ENCODE data around the gene LGALSL. TPM values are rescaled to one million over a fixed set of nuclear protein-coding genes. Genes with fewer than 3 reads are reported as not detected.

LGALSL gene
- total and polyA plus RNA-seq, 4 experiments from 2014 or later = 0.26 to 0.63 (median 0.29) TPM; not detected in 1

GRCh38 chr2:64424416-64424987, 29.5 kb upstream of the LGALSL start:
- POLR2A ChIA-PET (ENCODE audit: partially characterized antibody) = no interaction called here
- Mint-ChIP-seq H3K27ac (no peak overlapping the region), H3K4me3 (no peak overlapping the region), H3K36me3 (no peaks in the 10 kb centered on the region), H3K27me3 (peaks cover under 1 to 4% of the 10 kb centered on the region in 2 donors), H3K9me3 (no peaks in the 10 kb centered on the region), H3K4me1 (no peaks in the 10 kb centered on the region)
- Histone ChIP-seq H3K36me3 (ENCODE audit: insufficient read depth, low read length) (no peaks in the 10 kb centered on the region), H3K27ac (ENCODE audit: low read depth, low read length) (no peak overlapping the region), H3K9me3 (ENCODE audit: control insufficient read depth in 1 of 2, low read length in 2 of 2) (no peaks in the 10 kb centered on the region), H3K4me3 (ENCODE audit: low read length in 2 of 2) (no peak overlapping the region), H3K27me3 (ENCODE audit: insufficient read depth, low read length) (no peaks in the 10 kb centered on the region), H3K4me1 (ENCODE audit: insufficient read depth, low read length) (no peaks in the 10 kb centered on the region)
- DNase-seq = no peak
- CTCF ChIA-PET (ENCODE audit: partially characterized antibody) = interaction anchor here (1.1 kb wide), 1 partner anchor 11 kb away, joined by 4 read pairs; no protein-coding TSS in a partner anchor
- intact Hi-C loops (cut with micrococcal nuclease) = no loop called here

- CTCF ChIA-PET (ENCODE audit: partially characterized antibody) = no interaction called here
- Histone ChIP-seq H3K27ac (ENCODE audit: low read depth, low read length) (no peak overlapping the region), H3K36me3 (ENCODE audit: insufficient read depth, low read length) (no peaks in the 10 kb centered on the region), H3K9me3 (ENCODE audit: control insufficient read depth in 1 of 2, low read length in 2 of 2) (no peaks in the 10 kb centered on the region), H3K27me3 (ENCODE audit: insufficient read depth, low read length) (no peaks in the 10 kb centered on the region), H3K4me3 (ENCODE audit: low read length in 2 of 2) (no peak overlapping the region), H3K4me1 (ENCODE audit: insufficient read depth, low read length) (no peaks in the 10 kb centered on the region)
- Mint-ChIP-seq H3K36me3 (no peaks in the 10 kb centered on the region), H3K4me1 (no peaks in the 10 kb centered on the region), H3K4me3 (no peak overlapping the region), H3K27ac (no peak overlapping the region), H3K27me3 (peaks cover 3 to 4% of the 10 kb centered on the region in 2 donors), H3K9me3 (peaks cover 0 to 3% (median 0%) of the 10 kb centered on the region in 8 donors)
- no peak for DNase-seq
- intact Hi-C loops (cut with micrococcal nuclease) = no loop called here
- POLR2A ChIA-PET (ENCODE audit: partially characterized antibody) = no interaction called here
These were observed 27.6 kb upstream of the LGALSL start for GRCh38 chr2:64426183-64426952.

- ChIA-PET CTCF (ENCODE audit: partially characterized antibody) (no interaction called here), POLR2A (ENCODE audit: partially characterized antibody) (no interaction called here)
- Histone ChIP-seq H3K9me3 (ENCODE audit: control insufficient read depth in 1 of 2, low read length in 2 of 2) (no peaks in the 10 kb centered on the region), H3K27ac (ENCODE audit: low read depth, low read length) (no peak overlapping the region), H3K4me1 (ENCODE audit: insufficient read depth, low read length) (no peaks in the 10 kb centered on the region), H3K4me3 (ENCODE audit: low read length in 2 of 2) (no peak overlapping the region), H3K27me3 (ENCODE audit: insufficient read depth, low read length) (peaks cover 3% of the 10 kb centered on the region), H3K36me3 (ENCODE audit: insufficient read depth, low read length) (no peaks in the 10 kb centered on the region)
- peaks cover 0 to 4% of the 10 kb centered on the region in 2 donors for H3K36me3 Mint-ChIP-seq
- H3K27ac Mint-ChIP-seq = peak overlapping the region in 1 of 7 donors; percentile 5
- peaks cover 13 to 28% of the 10 kb centered on the region in 2 donors for H3K27me3 Mint-ChIP-seq
- intact Hi-C loops (cut with micrococcal nuclease) = no loop called here
- no peaks in the 10 kb centered on the region for H3K4me1 Mint-ChIP-seq
- DNase-seq = no peak
- no peak overlapping the region for H3K4me3 Mint-ChIP-seq
- peaks cover 0 to 4% (median 0%) of the 10 kb centered on the region in 8 donors for H3K9me3 Mint-ChIP-seq
These were observed 19.8 kb upstream of the LGALSL start for GRCh38 chr2:64434039-64434657.

DNA sequence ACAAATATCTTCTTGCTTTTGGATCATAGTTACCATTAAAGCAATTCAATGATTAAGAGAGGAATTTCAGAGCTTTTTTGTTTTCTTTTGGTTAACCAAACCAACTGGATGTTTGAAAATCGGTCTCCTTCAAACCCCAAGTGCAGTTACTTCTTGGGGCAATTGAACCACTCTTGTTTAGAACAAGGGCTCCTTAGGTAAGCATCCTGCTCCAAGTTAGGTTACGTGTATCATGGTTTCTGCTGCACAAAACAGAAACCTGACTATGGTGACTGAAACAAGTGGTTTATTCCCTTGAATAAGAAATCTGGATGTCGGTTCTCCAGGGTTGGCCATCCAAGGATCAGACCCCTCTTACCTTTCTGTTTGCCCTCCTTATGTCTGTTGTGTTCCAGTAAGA, 16.1 kb upstream of the LGALSL start:
- no peak for DNase-seq
- ChIA-PET POLR2A (ENCODE audit: partially characterized antibody) (no interaction called here), CTCF (ENCODE audit: partially characterized antibody) (no interaction called here)
- Mint-ChIP-seq H3K36me3 (peaks cover 0 to 8% of the 10 kb centered on the region in 2 donors), H3K4me1 (no peaks in the 10 kb centered on the region), H3K27ac (no peak overlapping the region), H3K9me3 (peaks cover 0 to 4% (median 0%) of the 10 kb centered on the region in 8 donors), H3K4me3 (no peak overlapping the region), H3K27me3 (peaks cover 21 to 43% of the 10 kb centered on the region in 2 donors)
- no peaks in the 10 kb centered on the region for H3K4me1 ChIP-seq (ENCODE audit: insufficient read depth, low read length)
- H3K9me3 ChIP-seq (ENCODE audit: control insufficient read depth in 1 of 2, low read length in 2 of 2) = no peaks in the 10 kb centered on the region
- intact Hi-C loops (cut with micrococcal nuclease) = no loop called here
- H3K27me3 ChIP-seq (ENCODE audit: insufficient read depth, low read length) = peaks cover 3% of the 10 kb centered on the region
- no peaks in the 10 kb centered on the region for H3K36me3 ChIP-seq (ENCODE audit: insufficient read depth, low read length)
- no peak overlapping the region for H3K4me3 ChIP-seq (ENCODE audit: low read length in 2 of 2)
- H3K27ac ChIP-seq (ENCODE audit: low read depth, low read length) = no peak overlapping the region

DNA sequence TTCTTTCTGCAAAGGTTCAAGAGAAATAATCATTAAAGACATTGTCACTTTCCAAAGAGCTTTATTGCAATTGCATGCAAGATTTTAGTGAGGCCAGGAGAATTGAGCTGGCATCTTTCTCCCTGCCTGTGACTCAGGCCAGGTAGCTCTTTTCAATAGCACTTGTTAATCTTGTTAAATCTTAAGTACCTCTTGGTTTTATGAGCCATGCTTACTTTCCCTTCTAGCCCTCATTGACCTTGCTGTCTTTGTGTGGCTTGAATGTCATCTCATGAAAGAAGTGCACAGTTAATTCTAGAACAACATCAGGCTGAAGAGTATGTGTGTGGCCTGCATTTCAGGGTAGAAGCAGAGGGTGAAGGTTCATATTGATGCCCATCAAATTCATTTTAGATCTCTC, 14.8 kb upstream of the LGALSL start:
- Histone ChIP-seq H3K36me3 (ENCODE audit: insufficient read depth, low read length) (no peaks in the 10 kb centered on the region), H3K27me3 (ENCODE audit: insufficient read depth, low read length) (no peaks in the 10 kb centered on the region), H3K27ac (ENCODE audit: low read depth, low read length) (no peak overlapping the region), H3K4me1 (ENCODE audit: insufficient read depth, low read length) (no peaks in the 10 kb centered on the region), H3K4me3 (ENCODE audit: low read length in 2 of 2) (no peak overlapping the region), H3K9me3 (ENCODE audit: control insufficient read depth in 1 of 2, low read length in 2 of 2) (no peaks in the 10 kb centered on the region)
- peaks cover 20 to 45% of the 10 kb centered on the region in 2 donors for H3K27me3 Mint-ChIP-seq
- no peaks in the 10 kb centered on the region for H3K9me3 Mint-ChIP-seq
- no peak overlapping the region for H3K4me3 Mint-ChIP-seq
- H3K4me1 Mint-ChIP-seq = no peaks in the 10 kb centered on the region
- CTCF ChIA-PET (ENCODE audit: partially characterized antibody) = no interaction called here
- H3K27ac Mint-ChIP-seq = no peak overlapping the region
- no peak for DNase-seq
- POLR2A ChIA-PET (ENCODE audit: partially characterized antibody) = no interaction called here
- H3K36me3 Mint-ChIP-seq = peaks cover 0 to 5% of the 10 kb centered on the region in 2 donors
- intact Hi-C loops (cut with micrococcal nuclease) = no loop called here

DNA sequence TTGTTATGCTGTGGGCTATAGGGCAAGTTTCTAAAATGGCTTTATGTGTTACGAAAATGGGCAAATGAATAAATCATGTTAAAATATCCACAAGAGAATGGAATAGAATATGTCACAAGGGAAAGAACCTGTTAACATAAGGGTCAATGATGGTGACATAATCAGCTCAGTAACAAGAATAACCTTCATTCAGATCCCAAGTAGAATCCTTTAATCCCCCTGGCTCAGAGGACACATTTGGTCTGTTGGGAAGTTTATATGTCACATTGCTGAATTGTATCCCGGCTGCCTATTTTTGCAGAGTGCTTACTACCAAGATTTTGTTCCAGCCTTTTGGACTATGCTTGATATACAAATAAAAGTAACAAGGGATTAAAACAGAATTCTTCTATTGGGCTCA, 13.1 kb upstream of the LGALSL start:
- H3K36me3 ChIP-seq (ENCODE audit: insufficient read depth, low read length) = no peaks in the 10 kb centered on the region
- H3K9me3 ChIP-seq (ENCODE audit: control insufficient read depth in 1 of 2, low read length in 2 of 2) = no peaks in the 10 kb centered on the region
- no peak overlapping the region for H3K4me3 Mint-ChIP-seq
- intact Hi-C loops (cut with micrococcal nuclease) = no loop called here
- peaks cover 20 to 43% of the 10 kb centered on the region in 2 donors for H3K27me3 Mint-ChIP-seq
- no peaks in the 10 kb centered on the region for H3K4me1 Mint-ChIP-seq
- ChIA-PET POLR2A (ENCODE audit: partially characterized antibody) (no interaction called here), CTCF (ENCODE audit: partially characterized antibody) (no interaction called here)
- no peak overlapping the region for H3K27ac ChIP-seq (ENCODE audit: low read depth, low read length)
- H3K4me1 ChIP-seq (ENCODE audit: insufficient read depth, low read length) = no peaks in the 10 kb centered on the region
- no peaks in the 10 kb centered on the region for H3K27me3 ChIP-seq (ENCODE audit: insufficient read depth, low read length)
- H3K9me3 Mint-ChIP-seq = no peaks in the 10 kb centered on the region
- no peak overlapping the region for H3K4me3 ChIP-seq (ENCODE audit: low read length in 2 of 2)
- no peak for DNase-seq
- H3K36me3 Mint-ChIP-seq = peaks cover 0 to 4% of the 10 kb centered on the region in 2 donors
- no peak overlapping the region for H3K27ac Mint-ChIP-seq

DNA sequence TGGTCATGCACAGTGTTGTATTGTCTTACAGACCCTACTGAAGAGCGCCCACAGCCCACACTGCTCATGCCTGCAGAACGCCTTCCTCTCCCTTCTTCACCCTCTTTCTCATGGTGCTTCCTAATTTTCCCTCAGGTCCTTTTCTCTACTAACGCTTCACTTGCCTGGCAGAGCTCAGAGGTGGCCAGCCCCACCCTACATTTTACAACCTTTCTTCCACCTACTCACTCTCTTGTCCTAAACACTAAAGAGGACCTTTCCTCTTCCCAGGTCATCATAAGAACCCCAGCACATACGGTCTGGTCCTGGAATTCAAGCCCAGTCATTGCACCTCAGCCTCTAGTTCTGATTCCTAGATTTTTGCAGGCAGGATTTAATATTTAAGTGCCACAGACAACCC, 11.7 kb upstream of the LGALSL start:
- H3K4me3 Mint-ChIP-seq = no peak overlapping the region
- Histone ChIP-seq H3K4me1 (ENCODE audit: insufficient read depth, low read length) (no peaks in the 10 kb centered on the region), H3K27me3 (ENCODE audit: insufficient read depth, low read length) (no peaks in the 10 kb centered on the region), H3K4me3 (ENCODE audit: low read length in 2 of 2) (no peak overlapping the region), H3K9me3 (ENCODE audit: control insufficient read depth in 1 of 2, low read length in 2 of 2) (no peaks in the 10 kb centered on the region), H3K36me3 (ENCODE audit: insufficient read depth, low read length) (no peaks in the 10 kb centered on the region), H3K27ac (ENCODE audit: low read depth, low read length) (no peak overlapping the region)
- no peak overlapping the region for H3K27ac Mint-ChIP-seq
- intact Hi-C loops (cut with micrococcal nuclease) = no loop called here
- no peak for DNase-seq
- H3K27me3 Mint-ChIP-seq = peaks cover 17 to 35% of the 10 kb centered on the region in 2 donors
- ChIA-PET CTCF (ENCODE audit: partially characterized antibody) (no interaction called here), POLR2A (ENCODE audit: partially characterized antibody) (no interaction called here)
- peaks cover 0 to 4% of the 10 kb centered on the region in 2 donors for H3K36me3 Mint-ChIP-seq
- no peaks in the 10 kb centered on the region for H3K4me1 Mint-ChIP-seq
- no peaks in the 10 kb centered on the region for H3K9me3 Mint-ChIP-seq
